BLaER1 treated with 17β-estradiol and CSF1 and Interleukin-3, amounts not matched to agents 10 nM and 100 nM (cell line): Measurements from ENCODE around the gene PHRF1.

ENCODE experiments used
- H3K27ac ChIP-seq, 11 experiments: shearing (Covaris generic); formaldehyde crosslinking; 2 replicates each; pipeline ENCODE4 v1.8.1; 2022
- H3K27me3 ChIP-seq, 11 experiments: shearing (Covaris generic); formaldehyde crosslinking; 2 replicates each; pipeline ENCODE4 v1.8.1; 2022
- H3K36me3 ChIP-seq, 11 experiments: shearing (Covaris generic); formaldehyde crosslinking; 2 replicates each; pipeline ENCODE4 v1.8.1; 2022
- H3K4me1 ChIP-seq, 10 experiments: shearing (Covaris generic); formaldehyde crosslinking; 2 replicates each; pipeline ENCODE4 v1.8.1; 2022
- H3K4me2 ChIP-seq, 11 experiments: shearing (Covaris generic); formaldehyde crosslinking; 2 replicates each; pipeline ENCODE4 v1.8.1; 2022
- H3K4me3 ChIP-seq, 10 experiments: shearing (Covaris generic); formaldehyde crosslinking; 2 replicates each; pipeline ENCODE4 v1.8.1; 2022
- H3K9ac ChIP-seq, 11 experiments: shearing (Covaris generic); formaldehyde crosslinking; 2 replicates each; pipeline ENCODE4 v1.8.1; 2022
- H3K9me3 ChIP-seq, 11 experiments: shearing (Covaris generic); formaldehyde crosslinking; replicated peaks in 1 of 11; 2 replicates each; pipeline ENCODE4 v1.8.1; 2022
- H4K20me1 ChIP-seq, 11 experiments: shearing (Covaris generic); formaldehyde crosslinking; 2 replicates each; pipeline ENCODE4 v1.8.1; 2022
- Cebpa-rat ChIP-seq, 11 experiments: shearing (Covaris generic); IDR thresholded peaks; 2 replicates each; pipeline ENCODE4 v1.8.1; 2022

The PHRF1 gene

DNA sequence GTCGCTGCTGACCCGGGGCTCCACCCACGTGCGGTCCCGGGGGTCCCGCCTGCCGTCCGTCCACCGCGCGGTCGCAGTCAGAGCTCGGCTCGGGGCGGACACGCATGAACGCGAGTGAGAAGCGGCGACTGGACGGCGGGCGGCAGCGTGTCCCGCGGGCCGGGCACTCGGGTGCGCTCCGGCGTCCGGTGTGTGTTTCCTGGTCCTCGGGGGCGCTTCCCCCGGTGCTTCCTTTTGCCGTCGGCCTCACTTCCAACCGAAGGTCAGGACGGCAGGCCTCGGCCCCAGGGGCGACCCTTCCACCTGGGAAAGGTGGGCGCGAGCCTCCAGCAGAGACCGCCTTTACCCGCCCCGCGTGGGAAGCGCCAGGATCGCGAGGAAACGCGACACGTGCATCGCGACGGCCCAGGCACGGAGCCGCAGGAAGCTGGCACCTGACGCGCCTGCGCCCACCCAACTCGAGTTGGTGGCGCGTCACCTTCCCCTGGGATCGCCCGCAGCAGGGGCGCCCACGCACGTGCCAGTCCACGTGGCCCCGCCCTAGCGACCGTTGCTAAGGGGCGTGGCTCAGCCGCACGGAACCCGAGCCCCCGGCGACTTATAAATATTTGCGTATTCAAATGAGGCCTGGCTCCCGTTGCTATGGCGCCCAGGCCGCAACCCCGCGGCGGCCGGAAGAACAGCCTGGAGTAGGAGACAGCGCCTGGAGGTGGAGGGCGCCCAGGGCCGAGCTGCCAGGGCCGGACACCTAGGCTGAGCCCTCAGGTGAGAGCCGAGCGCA is 39.2 kb upstream of the PHRF1 start, which contains the start of gene LRRC56:
LRRC56 (plus strand) TSS at position 687 of the 781 bp plus-strand sequence. CDS start 3,158 bp downstream, outside the sequence.
- Histone ChIP-seq H3K9me3 (no peaks in the 10 kb centered on the region), H3K27me3 (no peaks in the 10 kb centered on the region), H3K9ac (peak within 1 kb of the TSS; percentile 80 to 94 (median 88)), H3K4me2 (peak within 1 kb of the TSS; percentile 89 to 100 (median 98)), H3K4me1 (peaks cover 46 to 70% (median 63%) of the 10 kb centered on the region in 10 experiments), H3K4me3 (peak within 1 kb of the TSS; percentile 78 to 97 (median 90)), H3K36me3 (peaks cover 18 to 22% (median 20%) of the 10 kb centered on the region in 11 experiments), H3K27ac (peak within 1 kb of the TSS; percentile 65 to 97 (median 94)), H4K20me1 (peaks cover 25 to 35% (median 29%) of the 10 kb centered on the region in 11 experiments)
- TF ChIP-seq Cebpa-rat (IDR thresholded peaks at IDR 0.05), result no peak

DNA sequence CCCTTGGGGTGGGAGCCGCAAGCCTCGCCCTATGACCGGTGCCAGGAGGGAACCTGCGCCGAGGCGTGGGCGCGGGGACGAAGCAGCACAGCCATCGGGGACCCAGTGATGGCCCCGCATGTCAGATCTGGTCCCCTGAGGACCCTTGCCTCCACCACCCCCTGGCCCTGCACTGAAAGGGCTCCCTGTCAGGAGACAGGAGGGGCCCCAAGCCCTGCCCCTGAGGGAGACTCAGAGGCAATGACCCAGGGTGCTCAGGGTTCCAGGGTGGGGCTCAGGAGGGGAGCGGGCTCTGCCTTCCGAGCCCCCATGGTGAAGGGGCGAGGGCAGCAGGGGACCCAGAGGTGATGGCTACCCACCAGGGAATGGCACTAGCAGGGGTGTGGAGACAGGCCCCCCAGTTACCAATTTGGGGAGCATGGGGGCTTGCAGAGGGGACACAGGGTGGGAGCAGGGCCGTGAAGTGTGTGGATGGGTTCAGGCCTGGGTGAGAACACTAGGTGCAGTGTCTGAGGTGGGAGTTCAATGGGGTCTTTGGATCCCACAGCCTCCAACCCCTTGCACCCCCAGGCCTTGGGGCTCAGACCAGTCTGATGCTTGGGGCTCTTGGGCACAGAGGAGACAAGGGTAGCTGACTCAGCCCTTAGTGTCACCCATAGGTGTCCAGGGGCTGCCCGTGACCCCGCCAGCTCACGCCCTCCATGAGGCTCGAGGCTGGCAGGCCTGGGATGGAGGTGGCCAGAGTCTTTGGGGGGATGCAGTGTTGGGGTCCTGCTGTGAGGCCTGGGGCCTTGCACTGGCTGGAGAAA is 38.4 kb upstream of the PHRF1 start:
- H3K9ac ChIP-seq, result peak overlapping the region; percentile 80 to 94 (median 88)
- no peaks in the 10 kb centered on the region for H3K27me3 ChIP-seq
- H3K27ac ChIP-seq, result peak overlapping the region; percentile 38 to 97 (median 94); a peak in 21 of 22 replicates
- H3K4me1 ChIP-seq, result peaks cover 40 to 68% (median 57%) of the 10 kb centered on the region in 10 experiments
- no peak for TF ChIP-seq Cebpa-rat (IDR thresholded peaks at IDR 0.05)
- peak overlapping the region; percentile 78 to 97 (median 90) for H3K4me3 ChIP-seq
- peak overlapping the region; percentile 89 to 100 (median 98) for H3K4me2 ChIP-seq
- peaks cover 10 to 14% (median 12%) of the 10 kb centered on the region in 11 experiments for H3K36me3 ChIP-seq
- H3K9me3 ChIP-seq, result no peaks in the 10 kb centered on the region
- peaks cover 18 to 27% (median 21%) of the 10 kb centered on the region in 11 experiments for H4K20me1 ChIP-seq

DNA sequence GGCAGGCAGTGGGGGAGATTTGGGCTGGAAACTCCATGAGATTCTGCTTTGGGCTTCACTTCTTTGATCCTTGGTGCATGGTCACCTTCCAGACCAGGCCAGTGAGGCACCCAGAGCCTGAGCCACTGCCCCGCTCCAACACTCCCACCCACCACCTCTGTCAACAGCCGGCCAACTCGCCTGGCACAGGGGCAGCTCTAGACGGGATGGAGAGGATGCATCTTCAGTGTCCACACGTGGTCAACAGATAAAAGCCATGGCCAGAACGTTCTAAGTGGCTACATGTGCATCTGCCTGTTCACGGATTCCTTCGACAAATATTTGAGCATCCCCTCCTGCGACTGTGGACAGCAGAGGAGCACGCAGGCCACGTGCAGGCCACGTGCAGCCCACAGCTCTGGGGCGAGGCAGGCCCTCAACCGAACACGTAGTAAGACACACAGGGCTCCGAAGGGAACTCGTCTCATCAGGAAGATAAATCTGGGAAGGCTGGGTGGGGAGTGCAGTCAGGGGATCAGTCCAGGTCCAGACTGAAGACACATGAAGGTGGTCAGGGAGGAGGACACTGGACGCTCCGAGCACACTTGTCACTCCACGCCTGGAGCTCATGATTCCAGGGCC is 37.7 kb upstream of the PHRF1 start:
- Histone ChIP-seq H3K9me3 (no peaks in the 10 kb centered on the region), H3K36me3 (peaks cover 2 to 7% (median 6%) of the 10 kb centered on the region in 11 experiments; a peak in 20 of 22 replicates), H3K27me3 (no peaks in the 10 kb centered on the region), H3K4me1 (peaks cover 33 to 64% (median 54%) of the 10 kb centered on the region in 10 experiments), H4K20me1 (peaks cover 11 to 20% (median 14%) of the 10 kb centered on the region in 11 experiments), H3K27ac (peak overlapping the region in 7 of 11 experiments; percentile 92 to 97 (median 95); a peak in 9 of 22 replicates), H3K4me3 (peak overlapping the region in 7 of 10 experiments; percentile 78 to 97 (median 94); a peak in 9 of 20 replicates), H3K4me2 (peak overlapping the region; percentile 89 to 100 (median 98)), H3K9ac (peak overlapping the region in 9 of 11 experiments; percentile 80 to 94 (median 89); a peak in 16 of 22 replicates)
- no peak for TF ChIP-seq Cebpa-rat (IDR thresholded peaks at IDR 0.05)

DNA sequence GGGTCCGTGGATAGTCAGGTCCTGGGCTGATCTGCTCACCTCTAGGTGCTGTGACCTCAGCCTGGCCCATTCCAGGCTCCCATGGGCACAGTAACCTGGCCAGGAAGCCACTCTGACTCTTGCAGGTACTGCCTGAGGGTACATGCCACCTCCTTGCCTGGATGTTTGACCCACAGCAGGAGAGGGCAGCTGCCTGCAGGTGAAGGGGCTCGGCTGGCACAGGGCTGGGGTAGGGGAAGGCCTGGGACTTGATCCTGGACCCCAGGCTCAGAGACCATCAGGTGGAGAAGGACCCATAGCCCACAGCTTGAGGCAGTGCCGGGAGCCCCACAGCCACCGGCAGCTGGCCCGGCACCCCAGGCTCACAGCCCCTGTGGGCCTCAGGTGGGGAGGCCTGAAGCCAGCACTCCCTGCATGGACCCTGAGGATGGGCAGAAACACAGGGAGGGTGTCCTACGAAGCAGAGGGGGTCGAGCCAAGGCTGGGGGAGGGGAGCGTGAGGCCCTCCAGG is 36.2 kb upstream of the PHRF1 start:
- no peak for TF ChIP-seq Cebpa-rat (IDR thresholded peaks at IDR 0.05)
- Histone ChIP-seq H3K4me3 (no peak overlapping the region), H3K4me2 (0 out of 22 replicates have a peak overlapping the region, but pooled peaks of 2 of the 11 experiments have one; percentile 14 to 18), H3K27me3 (no peaks in the 10 kb centered on the region), H3K9me3 (no peaks in the 10 kb centered on the region), H4K20me1 (peaks cover 0 to 5% (median 0%) of the 10 kb centered on the region in 11 experiments; a peak in 2 of 22 replicates), H3K9ac (peak overlapping the region in 2 of 11 experiments; percentile 13 to 35; a peak in 2 of 22 replicates), H3K4me1 (peaks cover 24 to 53% (median 43%) of the 10 kb centered on the region in 10 experiments), H3K27ac (no peak overlapping the region), H3K36me3 (no peaks in the 10 kb centered on the region)

DNA sequence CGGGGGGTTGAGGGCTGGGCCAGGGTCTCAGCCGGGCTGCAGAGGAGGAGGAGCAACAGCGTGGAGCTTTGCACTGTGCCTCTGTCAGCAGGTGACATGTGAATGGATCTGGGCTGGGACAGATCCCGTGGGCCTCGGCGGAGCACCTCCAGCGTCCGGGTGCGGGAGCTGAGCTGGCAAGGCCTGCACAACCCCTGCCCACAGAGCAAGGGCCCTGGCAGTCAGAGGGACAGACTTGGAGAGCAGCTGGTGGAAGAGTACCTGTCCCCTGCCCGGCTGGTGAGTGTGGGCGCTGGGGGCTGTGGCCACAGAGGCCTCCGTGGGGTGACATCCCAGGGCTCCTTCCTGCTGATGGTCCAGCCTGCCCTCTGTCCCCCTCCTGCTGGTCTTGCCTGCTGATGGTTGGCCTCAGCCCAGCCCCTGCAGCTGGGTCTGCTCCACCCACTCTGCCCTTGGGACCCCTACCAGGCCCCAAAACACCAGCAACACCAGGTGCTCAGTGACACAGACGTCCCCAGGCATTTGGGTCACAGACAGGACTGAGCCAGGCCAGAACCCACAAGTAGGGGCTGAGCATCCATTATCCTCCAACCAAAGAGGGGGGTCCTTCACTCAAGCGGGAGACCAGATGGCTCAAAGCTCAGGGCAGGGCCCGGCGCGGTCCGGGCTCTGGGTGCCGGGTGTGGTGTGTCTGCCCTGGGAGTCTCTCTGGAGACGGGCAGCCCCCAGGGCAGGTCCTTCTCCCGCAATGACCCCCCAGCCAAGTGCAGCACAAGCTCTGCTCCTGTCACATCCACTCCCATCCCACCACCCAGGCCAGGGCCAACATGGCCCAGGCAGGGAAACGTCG is 35.5 kb upstream of the PHRF1 start:
- H3K9me3 ChIP-seq, result no peaks in the 10 kb centered on the region
- H3K9ac ChIP-seq, result peak overlapping the region in 6 of 11 experiments; percentile 15 to 54 (median 42); a peak in 9 of 22 replicates
- H3K4me3 ChIP-seq, result no peak overlapping the region
- peaks cover 24 to 53% (median 43%) of the 10 kb centered on the region in 10 experiments for H3K4me1 ChIP-seq
- TF ChIP-seq Cebpa-rat (IDR thresholded peaks at IDR 0.05), result no peak
- H3K36me3 ChIP-seq, result no peaks in the 10 kb centered on the region
- peaks cover 0 to 5% (median 0%) of the 10 kb centered on the region in 11 experiments; a peak in 2 of 22 replicates for H4K20me1 ChIP-seq
- H3K27ac ChIP-seq, result peak overlapping the region in 1 of 11 experiments; percentile 36; a peak in 1 of 22 replicates
- H3K27me3 ChIP-seq, result no peaks in the 10 kb centered on the region
- peak overlapping the region in 8 of 11 experiments; percentile 23 to 68 (median 56); a peak in 13 of 22 replicates for H3K4me2 ChIP-seq

DNA sequence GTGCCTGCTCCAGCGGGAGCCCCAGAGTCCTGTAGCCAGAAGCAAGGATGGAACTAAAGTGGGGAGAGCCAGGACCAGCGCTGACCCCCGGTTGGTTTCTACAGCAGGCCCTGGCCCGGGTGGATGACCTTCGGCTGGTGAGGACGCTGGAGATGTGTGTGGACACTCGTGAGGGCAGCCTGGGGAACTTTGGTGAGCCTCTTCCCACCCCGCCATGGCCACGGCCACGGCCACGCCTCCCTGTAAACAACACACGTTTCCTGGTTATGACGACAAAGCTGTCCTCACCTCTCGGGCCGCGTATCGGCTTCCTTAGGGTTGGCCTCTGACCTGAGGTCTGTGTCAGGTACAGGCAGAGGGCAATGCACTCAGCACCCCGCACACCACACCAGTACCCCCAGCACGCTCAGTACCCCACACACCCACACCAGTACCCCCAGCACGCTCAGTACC is 34.8 kb upstream of the PHRF1 start:
- H3K4me3 ChIP-seq, result no peak overlapping the region
- H3K9me3 ChIP-seq, result no peaks in the 10 kb centered on the region
- H3K4me2 ChIP-seq, result peak overlapping the region in 8 of 11 experiments; percentile 23 to 68 (median 56); a peak in 13 of 22 replicates
- H3K27me3 ChIP-seq, result no peaks in the 10 kb centered on the region
- peak overlapping the region in 1 of 11 experiments; percentile 36; a peak in 1 of 22 replicates for H3K27ac ChIP-seq
- peaks cover 0 to 5% (median 0%) of the 10 kb centered on the region in 11 experiments; a peak in 2 of 22 replicates for H4K20me1 ChIP-seq
- H3K9ac ChIP-seq, result peak overlapping the region in 5 of 11 experiments; percentile 15 to 54 (median 41); a peak in 7 of 22 replicates
- H3K4me1 ChIP-seq, result peaks cover 18 to 47% (median 37%) of the 10 kb centered on the region in 10 experiments
- no peak for TF ChIP-seq Cebpa-rat (IDR thresholded peaks at IDR 0.05)
- no peaks in the 10 kb centered on the region for H3K36me3 ChIP-seq

DNA sequence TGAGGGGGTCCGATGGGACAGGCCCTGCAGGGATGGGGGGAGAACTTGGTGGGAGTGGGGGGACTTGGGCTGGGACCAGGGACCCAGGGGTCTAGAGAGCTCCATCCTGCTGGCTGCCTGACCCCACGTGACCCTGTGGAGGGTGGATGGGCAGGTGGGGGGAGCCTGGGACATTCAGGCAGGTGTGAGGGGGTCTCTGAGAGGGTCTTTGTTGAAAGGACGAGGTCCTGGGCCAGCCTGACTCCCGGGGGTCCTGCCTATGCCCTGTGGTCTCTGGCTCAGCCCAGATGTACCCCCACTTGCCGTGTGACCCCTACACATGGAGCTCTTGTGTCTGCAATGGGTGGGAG is 31.5 kb upstream of the PHRF1 start:
- no peak overlapping the region for H3K27ac ChIP-seq

More for the DNA sequence above, 31.5 kb upstream of the PHRF1 start:
- H4K20me1 ChIP-seq, result no peaks in the 10 kb centered on the region
- H3K9me3 ChIP-seq, result no peaks in the 10 kb centered on the region
- no peak overlapping the region for H3K4me3 ChIP-seq
- no peak overlapping the region for H3K4me2 ChIP-seq
- H3K9ac ChIP-seq, result no peak overlapping the region
- no peaks in the 10 kb centered on the region for H3K36me3 ChIP-seq
- no peak for TF ChIP-seq Cebpa-rat (IDR thresholded peaks at IDR 0.05)
- H3K4me1 ChIP-seq, result peaks cover 0 to 29% (median 13%) of the 10 kb centered on the region in 10 experiments; a peak in 16 of 20 replicates
- no peaks in the 10 kb centered on the region for H3K27me3 ChIP-seq
